Measurements from ENCODE around the gene CREB5.

Gene CREB5

DNA sequence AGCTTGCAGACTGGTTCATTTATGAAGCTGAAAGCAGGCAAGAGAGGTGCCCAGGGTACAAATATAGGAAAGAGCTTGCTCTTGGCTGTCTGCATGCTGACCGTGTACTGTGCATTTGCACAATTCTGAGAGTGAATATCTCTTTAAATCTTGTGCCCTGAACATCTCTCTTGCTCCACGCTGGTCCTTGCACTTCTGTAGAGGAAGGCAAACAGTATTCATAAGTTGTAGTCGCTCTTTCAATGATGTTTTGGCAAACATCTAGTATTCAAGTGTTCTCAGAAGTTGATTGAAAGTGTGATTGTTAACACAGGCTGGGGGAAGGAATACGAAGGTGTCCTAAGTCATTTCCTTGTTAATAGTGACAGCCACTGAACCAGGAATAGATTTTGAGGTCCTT lies 332.6 kb downstream of the CREB5 start:
- TF ChIP-seq, protein P1, sequence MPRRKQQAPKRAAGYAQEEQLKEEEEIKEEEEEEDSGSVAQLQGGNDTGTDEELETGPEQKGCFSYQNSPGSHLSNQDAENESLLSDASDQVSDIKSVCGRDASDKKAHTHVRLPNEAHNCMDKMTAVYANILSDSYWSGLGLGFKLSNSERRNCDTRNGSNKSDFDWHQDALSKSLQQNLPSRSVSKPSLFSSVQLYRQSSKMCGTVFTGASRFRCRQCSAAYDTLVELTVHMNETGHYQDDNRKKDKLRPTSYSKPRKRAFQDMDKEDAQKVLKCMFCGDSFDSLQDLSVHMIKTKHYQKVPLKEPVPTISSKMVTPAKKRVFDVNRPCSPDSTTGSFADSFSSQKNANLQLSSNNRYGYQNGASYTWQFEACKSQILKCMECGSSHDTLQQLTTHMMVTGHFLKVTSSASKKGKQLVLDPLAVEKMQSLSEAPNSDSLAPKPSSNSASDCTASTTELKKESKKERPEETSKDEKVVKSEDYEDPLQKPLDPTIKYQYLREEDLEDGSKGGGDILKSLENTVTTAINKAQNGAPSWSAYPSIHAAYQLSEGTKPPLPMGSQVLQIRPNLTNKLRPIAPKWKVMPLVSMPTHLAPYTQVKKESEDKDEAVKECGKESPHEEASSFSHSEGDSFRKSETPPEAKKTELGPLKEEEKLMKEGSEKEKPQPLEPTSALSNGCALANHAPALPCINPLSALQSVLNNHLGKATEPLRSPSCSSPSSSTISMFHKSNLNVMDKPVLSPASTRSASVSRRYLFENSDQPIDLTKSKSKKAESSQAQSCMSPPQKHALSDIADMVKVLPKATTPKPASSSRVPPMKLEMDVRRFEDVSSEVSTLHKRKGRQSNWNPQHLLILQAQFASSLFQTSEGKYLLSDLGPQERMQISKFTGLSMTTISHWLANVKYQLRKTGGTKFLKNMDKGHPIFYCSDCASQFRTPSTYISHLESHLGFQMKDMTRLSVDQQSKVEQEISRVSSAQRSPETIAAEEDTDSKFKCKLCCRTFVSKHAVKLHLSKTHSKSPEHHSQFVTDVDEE (CRISPR knock-in tag; IDR thresholded peaks at IDR 0.05): no peak
- TF ChIP-seq ARNTL (CRISPR knock-in tag; IDR thresholded peaks at IDR 0.05; ENCODE audit: borderline replicate concordance, low read depth) (no peak), ZNF565 (CRISPR knock-in tag; conservative IDR thresholded peaks at IDR 0.05; ENCODE audit: low read depth) (no peak)
- no peak for ATAC-seq

DNA sequence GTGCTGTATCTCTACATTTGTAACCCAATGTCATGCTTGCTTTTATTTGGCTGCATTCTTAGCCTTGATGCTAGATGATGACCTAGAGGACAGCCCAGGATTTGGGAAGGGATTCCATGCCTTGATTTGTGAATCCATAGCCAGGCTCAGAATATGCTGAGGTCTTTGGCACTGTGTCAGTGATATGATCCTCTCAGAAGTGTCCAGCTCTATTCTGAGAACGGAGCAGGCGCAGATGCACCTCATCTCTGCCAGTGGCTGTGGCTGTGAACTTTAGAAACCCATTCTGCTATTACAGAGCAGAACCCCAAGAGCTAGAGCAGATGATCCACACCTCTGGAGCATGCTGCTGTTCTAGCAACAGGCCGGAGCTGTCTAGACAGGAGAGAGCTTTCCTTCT lies 333.0 kb downstream of the CREB5 start:
- ATAC-seq: no peak
- TF ChIP-seq, protein P2, sequence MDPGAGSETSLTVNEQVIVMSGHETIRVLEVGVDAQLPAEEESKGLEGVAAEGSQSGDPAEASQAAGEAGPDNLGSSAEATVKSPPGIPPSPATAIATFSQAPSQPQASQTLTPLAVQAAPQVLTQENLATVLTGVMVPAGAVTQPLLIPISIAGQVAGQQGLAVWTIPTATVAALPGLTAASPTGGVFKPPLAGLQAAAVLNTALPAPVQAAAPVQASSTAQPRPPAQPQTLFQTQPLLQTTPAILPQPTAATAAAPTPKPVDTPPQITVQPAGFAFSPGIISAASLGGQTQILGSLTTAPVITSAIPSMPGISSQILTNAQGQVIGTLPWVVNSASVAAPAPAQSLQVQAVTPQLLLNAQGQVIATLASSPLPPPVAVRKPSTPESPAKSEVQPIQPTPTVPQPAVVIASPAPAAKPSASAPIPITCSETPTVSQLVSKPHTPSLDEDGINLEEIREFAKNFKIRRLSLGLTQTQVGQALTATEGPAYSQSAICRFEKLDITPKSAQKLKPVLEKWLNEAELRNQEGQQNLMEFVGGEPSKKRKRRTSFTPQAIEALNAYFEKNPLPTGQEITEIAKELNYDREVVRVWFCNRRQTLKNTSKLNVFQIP (CRISPR knock-in tag; IDR thresholded peaks at IDR 0.05; ENCODE audit: borderline replicate concordance, low read depth): no peak
- no peak for TF ChIP-seq ARNTL (CRISPR knock-in tag; IDR thresholded peaks at IDR 0.05; ENCODE audit: borderline replicate concordance, low read depth)

DNA sequence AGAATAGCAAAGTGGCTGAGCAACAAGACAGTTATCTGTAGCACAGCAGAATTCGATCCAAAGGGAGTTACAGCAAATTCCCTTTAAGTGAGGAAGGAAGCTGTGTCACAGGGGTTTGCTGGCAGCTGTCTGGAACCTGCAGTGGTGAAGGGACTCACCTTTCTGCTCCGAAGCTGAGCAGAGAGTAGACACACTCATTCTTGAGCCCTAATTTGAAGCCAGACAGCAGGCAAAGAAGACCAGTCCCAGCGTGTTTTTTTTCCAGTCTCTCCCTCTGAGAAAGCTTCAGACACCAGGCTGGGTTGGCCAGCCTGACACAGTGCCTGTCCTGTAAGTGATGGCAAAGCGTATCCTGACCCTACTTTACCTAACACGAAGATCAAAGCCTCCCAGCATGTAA lies 335.1 kb downstream of the CREB5 start:
- ATAC-seq: no peak
- TF ChIP-seq ARNTL (CRISPR knock-in tag; IDR thresholded peaks at IDR 0.05; ENCODE audit: borderline replicate concordance, low read depth): no peak
- no peak for TF ChIP-seq RARB (CRISPR knock-in tag; IDR thresholded peaks at IDR 0.05)
- TF ChIP-seq, protein P1 (CRISPR knock-in tag; IDR thresholded peaks at IDR 0.05): no peak
- no peak for TF ChIP-seq ZNF8 (CRISPR knock-in tag; IDR thresholded peaks at IDR 0.05)
- TF ChIP-seq CSDC2 (CRISPR knock-in tag; IDR thresholded peaks at IDR 0.05): no peak
- TF ChIP-seq GLIS3 (CRISPR knock-in tag; IDR thresholded peaks at IDR 0.05): no peak
- no peak for TF ChIP-seq SNAI2 (CRISPR knock-in tag; IDR thresholded peaks at IDR 0.05)
- no peak for TF ChIP-seq ESRRG (CRISPR knock-in tag; IDR thresholded peaks at IDR 0.05)
- no peak for TF ChIP-seq TOX (CRISPR knock-in tag; IDR thresholded peaks at IDR 0.05; ENCODE audit: borderline replicate concordance)
- TF ChIP-seq, protein P3, sequence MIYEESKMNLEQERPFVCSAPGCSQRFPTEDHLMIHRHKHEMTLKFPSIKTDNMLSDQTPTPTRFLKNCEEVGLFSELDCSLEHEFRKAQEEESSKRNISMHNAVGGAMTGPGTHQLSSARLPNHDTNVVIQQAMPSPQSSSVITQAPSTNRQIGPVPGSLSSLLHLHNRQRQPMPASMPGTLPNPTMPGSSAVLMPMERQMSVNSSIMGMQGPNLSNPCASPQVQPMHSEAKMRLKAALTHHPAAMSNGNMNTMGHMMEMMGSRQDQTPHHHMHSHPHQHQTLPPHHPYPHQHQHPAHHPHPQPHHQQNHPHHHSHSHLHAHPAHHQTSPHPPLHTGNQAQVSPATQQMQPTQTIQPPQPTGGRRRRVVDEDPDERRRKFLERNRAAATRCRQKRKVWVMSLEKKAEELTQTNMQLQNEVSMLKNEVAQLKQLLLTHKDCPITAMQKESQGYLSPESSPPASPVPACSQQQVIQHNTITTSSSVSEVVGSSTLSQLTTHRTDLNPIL (CRISPR knock-in tag; IDR thresholded peaks at IDR 0.05; ENCODE audit: low read depth): no peak
- no peak for TF ChIP-seq ZC3H10 (CRISPR knock-in tag; IDR thresholded peaks at IDR 0.05)
- TF ChIP-seq ZFP3 (CRISPR knock-in tag; IDR thresholded peaks at IDR 0.05): no peak
- no peak for TF ChIP-seq OSR1 (CRISPR knock-in tag; IDR thresholded peaks at IDR 0.05)
- TF ChIP-seq ISL1 (CRISPR knock-in tag; IDR thresholded peaks at IDR 0.05): no peak
- no peak for TF ChIP-seq ZFP30 (CRISPR knock-in tag; IDR thresholded peaks at IDR 0.05)
- no peak for TF ChIP-seq ZNF70 (CRISPR knock-in tag; IDR thresholded peaks at IDR 0.05)

DNA sequence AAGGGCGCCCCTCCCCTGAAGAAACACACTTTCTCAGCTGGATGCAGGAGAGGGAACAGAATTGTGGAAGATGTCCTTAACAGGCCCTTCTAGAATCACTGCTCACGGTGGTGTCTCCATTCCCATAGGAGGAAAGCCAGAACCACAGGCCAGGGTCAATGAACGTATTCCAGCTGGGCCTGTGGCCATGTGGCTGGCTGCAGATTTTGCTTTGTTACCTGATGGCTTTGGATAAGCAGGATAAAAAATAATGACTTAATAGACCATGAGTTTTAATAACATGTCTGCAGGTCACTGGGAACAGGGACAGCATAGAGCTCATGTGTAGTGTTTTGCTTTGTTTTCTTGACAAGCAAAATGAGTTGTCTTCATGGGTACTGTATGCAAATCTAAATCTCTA lies 335.5 kb downstream of the CREB5 start:
- peak; percentile 76 for TF ChIP-seq TCF4 (CRISPR knock-in tag; IDR thresholded peaks at IDR 0.05; ENCODE audit: borderline replicate concordance)
- TF ChIP-seq, protein P1 (CRISPR knock-in tag; IDR thresholded peaks at IDR 0.05): peak; percentile 74; the same call in 1 of the 2 replicates
- TF ChIP-seq, protein P3 (CRISPR knock-in tag; IDR thresholded peaks at IDR 0.05; ENCODE audit: low read depth): no peak
- ATAC-seq: no peak; the same call in 2 of the 3 replicates

Data from SK-N-SH treated with all-trans-retinoic acid at 6 μM for 48 hours (cell line).